Fibroblast of the conjunctiva (primary cell): ENCODE results near the gene CD200R1L.

Source experiments
- DNase-seq: peaks from one replicate; pipeline ENCODE4 v3.0.0-alpha.2; 2010; ENCODE audit warnings: low read depth

Gene CD200R1L

DNA sequence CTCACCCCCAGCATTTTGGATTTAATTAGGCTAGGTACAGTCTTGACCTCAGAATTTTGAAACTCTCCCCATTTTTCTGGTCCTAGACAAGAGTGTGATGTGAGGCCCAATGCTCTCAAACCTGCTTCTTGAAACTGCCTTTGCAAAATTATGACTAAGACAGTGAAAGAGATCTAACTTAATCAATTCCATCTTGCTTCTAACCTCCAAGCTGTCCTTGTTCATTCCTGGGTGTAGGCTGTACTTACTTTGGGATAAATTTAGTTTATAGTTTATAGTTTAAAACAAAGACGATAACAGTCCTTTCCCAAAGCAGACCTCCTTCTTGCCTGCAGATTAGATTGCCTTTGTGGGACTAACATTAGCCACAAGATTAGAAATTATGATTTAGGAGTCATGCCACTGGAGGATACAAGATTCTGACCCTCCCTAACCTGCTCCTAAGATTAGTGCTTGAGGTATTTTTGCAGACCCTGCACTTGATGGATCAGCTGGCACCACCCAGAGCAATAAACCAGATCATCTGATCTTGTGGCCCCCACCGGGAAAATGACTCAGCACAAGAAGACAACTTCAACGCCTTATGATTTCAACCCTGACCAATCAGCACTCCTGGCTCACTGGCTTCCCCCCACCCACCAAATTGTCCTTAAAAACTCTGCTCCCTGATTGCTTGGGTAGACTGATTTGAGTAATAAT is 59.6 kb downstream of the CD200R1L start:
- DNase-seq = no peak

DNA sequence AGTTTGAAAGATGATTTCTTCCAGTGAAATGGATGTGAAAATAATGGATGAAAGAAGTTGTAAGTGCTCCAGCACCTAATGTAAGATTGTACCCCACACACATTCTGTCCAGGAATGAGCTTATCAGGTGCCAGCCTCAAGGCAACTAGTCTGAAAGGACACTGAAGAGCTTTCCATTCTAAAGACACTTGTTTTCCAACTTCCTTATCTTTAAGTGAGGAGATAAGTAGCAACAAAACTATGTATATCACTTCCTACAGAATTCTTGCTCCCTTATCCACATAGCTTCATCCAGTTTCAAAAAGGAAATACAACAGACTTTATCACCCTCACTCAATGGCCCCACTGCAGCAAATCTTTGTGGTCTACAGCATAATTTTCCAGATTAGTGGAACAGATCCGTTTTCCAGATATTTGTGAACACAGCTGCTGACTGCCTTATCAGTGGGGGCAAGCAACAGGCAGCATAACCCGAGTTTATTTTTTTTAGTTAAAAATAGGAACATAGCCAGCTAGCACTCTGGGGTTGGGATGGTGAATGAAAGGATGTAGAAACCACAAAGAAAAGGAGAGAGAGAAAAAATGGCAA is 60.6 kb downstream of the CD200R1L start:
- no peak for DNase-seq

DNA sequence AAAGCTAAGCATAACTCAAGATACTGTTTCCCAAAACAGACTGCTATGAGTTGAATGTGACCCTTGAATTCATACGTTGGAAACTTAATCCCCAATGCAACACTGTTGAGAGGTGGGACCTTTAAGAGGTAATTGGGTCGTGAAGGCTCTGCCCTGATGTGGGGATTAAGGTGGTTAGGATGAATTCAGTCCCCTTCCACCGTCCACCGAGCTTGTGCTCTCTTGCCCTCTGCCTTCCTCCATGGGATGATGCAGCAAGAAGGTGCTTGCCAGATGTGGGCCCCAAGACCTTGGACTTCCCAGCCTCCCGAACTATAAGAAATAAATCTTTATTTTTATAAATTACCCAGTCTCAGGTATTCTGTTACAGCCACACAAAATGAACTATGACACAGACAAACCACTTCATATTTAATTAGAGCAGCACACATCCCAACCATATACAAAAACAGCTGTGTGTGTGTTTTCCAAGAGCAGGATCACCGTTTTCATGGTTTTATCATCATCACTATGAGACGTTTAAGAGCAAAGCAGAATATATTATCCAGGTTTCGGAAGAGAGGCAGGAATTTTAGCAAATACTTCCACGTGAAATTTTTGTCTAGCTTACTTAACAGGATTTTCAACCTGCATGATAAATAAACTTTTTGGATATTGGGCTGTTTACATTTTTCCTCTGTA is 61.2 kb downstream of the CD200R1L start:
- no peak for DNase-seq

DNA sequence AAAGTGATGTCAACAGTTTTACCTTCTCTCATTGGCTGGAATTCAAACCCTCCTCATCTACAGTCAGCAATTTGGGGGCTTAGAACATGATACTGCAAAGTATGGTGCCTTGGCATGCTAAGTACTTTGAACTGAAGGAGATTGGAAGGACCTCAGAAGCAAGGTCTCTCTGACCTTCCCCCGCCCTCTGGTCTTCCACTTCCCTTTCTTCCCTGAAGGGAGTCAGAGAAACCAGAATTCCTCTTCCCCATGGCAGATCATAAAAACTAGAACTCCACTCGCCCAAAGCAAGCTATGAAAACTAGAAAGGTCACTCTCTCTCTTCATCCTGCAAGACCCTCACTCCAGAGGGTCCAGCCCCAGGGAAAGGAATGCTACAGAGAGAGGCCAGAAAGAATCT is 64.2 kb downstream of the CD200R1L start:
- no peak for DNase-seq

DNA sequence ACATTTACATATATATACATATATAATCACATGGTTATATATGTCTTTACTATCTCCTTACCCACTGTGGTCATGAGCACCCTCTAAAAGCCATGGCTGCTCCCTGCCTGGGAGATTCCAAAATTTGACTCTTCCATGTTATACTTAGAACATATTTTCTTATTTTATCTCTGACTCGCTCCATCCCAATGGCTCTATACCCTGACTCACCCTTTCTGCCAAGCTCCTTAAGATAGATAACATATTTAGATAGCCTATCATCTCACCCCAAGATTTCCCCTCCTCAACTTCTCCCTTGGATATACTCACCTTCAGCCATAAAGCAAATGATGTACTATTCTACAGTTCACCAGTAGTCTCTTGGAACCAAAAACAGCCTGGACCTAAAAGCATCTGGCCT is 65.1 kb downstream of the CD200R1L start:
- DNase-seq = no peak

DNA sequence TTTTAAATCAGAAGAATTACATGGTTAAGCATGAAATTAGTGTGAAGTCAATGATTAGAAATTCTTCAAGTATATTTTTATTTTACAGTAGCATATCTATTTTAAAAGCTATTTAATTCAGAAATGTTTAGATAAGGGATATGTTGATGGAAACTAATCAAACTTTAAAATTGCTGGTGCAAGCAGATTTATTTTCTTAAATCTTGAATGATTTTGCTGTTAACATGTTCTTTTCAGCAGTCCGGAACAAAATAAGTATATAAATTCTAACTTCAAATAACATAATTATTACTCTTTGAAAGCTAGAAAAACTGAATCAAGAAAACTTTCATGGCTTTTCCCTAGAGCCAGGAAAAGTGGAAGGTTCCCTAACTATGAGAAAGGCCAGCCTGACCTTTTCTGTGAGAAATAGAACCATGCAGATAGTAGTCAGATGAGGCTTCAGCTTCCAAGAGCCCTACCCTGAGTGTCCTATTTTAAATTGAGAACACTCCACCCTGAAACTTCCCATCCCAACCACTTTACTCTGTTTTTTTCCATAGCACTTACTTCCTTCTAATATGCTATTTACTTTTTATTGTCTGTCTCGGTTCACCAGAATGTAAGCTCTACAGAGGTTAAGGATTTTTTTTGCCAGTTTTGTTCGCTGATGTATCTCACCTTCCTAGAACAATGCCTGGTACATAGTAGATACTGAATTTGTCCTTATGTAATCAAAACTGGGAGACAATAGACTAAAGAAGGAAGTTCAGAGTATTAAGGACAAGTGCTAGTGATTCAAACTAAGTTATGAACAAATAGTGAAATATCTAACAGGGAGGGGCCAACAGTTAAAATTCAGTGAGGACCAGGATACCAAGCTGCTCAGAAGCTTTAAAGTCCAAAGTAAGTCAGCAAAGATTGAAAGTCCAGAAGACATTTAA is 66.8 kb downstream of the CD200R1L start:
- no peak for DNase-seq

DNA sequence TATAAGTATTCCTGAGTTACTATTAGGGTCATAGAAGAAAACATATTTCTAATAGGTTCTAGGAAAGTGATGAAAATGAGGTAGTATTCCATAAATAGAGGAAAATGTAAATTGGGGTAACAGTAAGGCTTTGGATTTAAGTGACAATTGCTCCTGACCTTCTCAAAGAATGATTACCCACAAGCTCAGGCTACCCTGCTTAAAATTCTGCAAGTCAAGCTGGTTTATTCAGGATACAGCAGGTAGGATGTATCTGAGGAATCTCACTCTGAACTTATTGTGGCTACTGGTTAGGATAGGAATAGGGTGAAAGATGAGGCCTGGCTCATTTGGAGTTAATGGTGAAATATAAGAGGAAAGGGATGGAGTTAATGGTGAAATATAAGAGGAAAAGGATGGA is 67.7 kb downstream of the CD200R1L start:
- no peak for DNase-seq

DNA sequence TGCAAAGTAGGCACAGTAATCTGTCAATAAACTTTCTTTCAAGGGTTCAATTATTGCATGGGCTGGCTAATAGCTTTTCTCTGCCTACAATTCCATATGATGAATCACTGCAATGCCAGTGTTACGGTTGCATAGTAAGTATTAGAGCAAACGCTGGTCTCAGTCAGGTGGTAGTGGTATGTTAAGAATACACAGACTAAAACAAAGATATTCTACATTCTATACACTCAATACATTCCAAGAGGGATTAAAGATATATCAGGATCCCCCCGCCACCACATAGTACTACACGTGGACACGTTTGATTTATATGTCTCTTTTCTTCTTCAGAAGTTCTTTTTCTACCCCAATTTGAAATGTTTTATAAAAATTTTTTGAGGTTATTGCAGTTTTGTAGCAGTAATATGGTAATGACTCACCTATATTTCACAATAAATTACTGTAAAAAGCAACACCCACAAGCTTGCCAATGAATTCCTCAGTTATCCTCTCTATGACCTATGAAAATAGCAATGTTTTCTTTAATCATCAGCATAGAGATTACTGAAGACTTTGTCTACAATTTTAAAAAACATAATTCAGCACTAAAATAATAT is 68.2 kb downstream of the CD200R1L start:
- peak; percentile 76 for DNase-seq

DNA sequence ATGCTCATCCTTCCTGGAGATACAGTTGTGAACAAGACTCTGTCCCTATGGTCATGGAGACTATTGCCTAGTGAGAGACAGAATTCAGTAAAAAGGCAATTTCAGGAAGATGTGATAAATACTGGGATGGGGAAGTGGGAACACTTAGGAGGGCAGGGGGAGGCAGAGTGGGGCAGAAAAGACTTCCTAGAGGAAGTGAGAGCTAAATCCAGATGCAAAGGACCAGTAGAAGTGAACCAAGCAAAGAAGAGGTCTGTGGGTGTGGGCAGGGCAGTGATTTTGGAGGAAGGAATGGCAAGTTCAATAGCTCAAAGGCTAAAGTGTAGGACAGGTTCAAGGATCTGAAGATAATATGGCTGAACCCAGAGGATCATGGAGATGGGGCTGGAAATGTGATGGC is 68.9 kb downstream of the CD200R1L start:
- no peak for DNase-seq

DNA sequence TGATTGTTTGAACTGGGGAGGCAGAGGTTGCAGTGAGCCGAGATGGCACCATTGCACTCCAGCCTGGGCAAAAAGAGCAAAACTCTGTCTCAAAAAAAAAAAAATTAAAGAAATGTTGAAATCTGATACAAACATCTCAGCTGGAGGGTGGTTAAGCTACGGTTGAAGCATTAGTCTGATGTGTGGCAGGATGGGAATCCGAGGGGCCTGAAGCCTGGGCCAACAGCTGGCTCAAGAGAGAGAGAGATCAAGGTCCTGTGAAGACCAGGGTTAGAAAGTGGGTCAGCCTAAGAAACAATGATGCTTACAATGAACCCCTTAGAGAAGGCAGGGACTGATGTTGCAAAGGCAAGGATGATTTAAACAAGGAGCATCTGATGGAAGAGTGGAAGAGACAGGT is 69.8 kb downstream of the CD200R1L start:
- DNase-seq = no peak

DNA sequence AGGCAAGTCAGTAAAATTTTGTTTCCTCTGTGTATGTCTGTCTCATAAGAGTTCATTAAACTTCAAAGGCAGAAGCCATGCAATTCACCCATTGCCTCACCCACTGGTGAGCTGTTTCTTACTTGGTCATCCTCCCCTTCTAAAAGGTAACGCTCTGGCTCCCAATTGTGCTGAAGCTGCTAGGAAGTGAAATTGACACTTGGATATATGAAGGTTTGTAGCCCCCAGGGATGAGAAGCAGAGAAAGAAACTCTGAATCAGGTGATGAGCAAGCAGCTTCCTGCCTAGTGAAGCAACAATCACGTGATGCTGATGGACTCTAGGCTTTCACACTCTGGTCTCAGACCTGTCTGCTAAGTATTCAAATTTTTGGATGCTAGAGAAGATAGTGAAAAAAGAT is 70.7 kb downstream of the CD200R1L start:
- no peak for DNase-seq

DNA sequence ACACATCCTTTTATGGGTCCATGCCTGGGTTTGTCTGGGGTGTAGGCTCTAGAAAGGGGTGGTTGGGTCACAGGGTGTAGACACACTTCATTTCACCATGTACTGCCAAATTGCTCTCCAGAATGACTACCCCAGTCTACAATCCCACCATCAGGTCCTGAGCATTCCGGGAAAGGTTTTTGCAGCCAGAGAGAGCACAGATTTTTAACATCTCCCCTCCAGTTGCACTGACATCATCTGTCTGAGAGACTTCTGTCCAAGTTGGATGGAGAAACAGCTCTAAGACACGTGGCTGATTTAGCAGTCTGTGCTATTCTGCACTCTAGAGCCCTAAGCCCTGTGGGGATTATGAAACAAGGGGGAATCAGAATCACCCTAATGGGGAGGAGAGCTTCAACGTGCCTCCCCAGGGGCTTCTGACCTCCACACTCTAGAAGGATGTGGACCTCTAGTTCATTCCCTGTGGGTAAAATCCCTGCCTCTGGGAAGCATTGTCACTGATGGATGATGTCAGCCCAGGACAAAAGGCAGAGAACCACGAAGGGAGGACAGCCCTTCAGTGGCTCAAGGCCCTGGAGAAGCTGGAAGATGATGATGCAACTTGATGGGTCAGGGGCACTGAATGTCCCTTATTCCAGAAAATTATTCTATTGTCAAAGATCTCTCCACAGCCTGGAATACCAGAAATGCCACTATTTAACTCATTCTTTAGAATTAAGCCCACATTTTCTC is 71.5 kb downstream of the CD200R1L start:
- peak; percentile 77 for DNase-seq

DNA sequence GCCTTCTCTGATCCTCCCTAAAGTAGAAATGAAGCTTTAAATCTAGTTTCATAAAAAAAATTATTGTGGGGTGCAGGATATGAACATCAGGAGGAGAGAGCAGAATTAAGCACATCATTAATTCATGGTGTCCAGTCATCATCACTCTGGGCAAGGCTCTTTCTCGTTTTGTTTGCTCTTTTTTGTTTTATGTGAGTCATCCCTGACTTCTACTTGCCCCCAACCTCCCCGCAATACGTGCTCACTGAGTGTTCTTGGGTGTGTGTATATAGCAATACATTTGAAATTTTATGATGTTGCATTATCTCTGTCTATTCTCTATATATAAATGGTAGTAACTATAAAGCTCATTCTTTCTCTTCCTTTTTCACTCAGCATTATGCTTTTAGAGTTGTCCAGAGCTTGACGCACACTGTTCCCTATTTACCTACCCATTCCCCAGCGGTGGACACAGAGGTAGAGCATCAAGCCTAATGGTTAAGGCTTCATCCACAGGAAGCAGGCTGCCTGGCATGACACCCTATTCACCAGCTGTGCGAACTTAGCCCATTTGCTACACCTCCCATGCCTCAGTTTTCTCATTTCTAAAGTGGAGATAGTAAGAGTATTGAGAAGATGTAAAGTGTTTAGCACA is 72.3 kb downstream of the CD200R1L start:
- DNase-seq = peak; percentile 63

DNA sequence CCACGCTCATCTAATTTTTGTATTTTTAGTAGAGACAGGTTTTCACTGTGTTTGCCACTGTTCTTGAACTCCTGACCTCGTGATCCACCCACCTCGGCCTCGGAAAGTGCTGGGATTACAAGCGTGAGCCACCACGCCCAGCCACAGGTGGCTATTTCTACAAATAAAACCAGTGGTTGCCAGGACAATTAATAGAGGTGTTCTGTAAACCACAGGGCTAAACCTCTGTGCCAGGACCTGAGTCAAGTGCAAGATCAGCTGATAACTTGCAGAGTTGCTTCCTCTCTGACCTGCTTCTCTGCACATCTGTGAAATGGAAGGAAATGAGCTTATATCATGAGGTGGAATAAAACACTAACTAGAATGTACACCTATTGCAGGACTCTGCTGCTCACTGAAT is 72.8 kb downstream of the CD200R1L start:
- DNase-seq = no peak

DNA sequence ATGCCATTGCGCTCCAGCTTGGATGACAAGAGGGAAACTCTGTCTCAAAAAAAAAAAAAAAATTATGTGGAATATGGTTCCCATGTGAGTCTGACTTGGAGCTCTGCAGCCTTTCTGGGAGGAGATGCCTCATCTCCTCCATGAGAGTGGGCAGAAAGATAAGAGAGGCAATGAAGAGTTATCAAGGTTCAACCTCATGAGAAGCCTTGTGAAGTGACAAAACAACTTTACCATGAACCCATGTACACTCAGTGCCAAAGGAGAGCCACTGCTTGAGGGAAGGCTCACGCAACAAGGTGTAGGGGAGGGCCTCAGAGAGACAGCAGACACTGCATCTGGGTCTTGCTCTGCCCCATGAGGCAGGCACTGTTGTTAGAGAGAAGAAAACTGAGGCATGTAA is 75.7 kb downstream of the CD200R1L start:
- DNase-seq = no peak

DNA sequence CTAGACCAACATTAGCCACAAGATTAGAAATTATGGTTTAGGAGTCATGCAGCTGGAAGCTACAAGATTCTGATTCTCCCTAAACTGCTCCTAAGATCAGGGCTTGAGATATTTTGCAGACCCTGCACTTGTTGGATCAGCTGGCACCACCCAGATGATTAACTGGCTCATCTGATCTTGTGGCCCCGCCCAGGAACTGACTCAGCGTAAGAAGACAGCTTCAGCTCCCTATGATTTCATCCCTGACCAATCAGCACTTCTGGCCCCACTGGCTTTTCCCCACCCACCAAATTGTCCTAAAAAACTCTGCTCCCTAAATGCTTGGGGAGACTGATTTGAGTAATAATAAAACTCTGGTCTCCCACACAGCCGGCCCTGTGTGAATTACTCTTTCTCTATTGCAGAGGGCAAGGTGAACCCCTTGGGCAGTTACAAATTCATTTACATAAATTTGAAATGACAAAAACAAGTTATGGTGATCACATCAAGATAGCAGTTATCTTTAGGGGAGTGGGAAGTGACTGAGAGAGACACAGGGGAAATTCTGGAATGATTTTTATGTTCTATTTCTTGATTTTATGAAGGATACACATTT is 76.5 kb downstream of the CD200R1L start:
- no peak for DNase-seq

DNA sequence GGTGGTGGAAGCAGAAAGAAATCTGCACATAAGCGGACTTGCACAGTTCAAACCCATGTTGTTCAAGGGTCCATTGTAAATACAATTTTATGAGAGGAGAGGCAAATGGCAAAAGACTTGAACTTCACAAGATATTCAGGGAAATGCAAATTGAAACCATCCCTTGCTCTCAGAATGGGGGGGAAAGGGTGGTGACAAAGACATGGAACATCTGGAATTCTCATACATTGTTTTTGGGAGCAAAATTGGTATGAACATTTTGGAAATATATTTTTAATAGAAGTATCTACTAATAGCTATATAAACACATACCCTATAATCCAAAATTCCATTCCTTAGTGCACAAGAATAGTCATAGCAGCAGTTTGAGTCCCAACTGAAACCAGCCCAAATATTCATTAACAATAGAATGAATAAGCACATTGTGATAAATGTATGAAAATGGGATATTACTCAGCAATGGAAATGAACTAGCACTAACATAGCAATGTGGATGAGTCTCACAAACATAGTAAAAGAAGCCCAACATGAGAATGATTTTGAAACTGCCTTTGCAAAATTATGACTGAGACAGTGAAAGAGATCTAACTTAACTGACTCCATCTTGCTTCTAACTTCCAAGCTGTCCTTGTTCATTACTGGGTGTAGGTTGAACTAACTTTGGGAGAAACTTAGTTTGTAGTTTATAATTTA is 77.2 kb downstream of the CD200R1L start:
- DNase-seq = no peak

DNA sequence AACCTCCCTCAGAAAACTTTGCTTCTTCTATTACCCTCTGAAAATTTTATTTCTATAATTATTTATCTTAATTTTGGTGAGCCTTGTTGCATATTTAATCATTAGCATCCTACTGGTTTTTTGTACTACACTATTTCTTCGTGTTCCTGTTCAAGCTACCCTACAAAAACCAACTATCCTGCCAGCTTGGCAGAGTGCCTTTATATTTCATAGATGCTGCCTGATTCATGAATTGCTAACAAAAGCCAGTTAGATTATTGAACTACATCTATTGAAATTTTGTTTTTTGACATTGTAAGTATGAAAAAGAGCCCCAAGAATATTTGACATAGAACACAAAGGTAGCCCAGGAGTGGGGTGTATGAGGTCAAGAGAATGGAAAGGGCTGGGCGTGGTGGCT is 78.9 kb downstream of the CD200R1L start:
- DNase-seq = no peak

DNA sequence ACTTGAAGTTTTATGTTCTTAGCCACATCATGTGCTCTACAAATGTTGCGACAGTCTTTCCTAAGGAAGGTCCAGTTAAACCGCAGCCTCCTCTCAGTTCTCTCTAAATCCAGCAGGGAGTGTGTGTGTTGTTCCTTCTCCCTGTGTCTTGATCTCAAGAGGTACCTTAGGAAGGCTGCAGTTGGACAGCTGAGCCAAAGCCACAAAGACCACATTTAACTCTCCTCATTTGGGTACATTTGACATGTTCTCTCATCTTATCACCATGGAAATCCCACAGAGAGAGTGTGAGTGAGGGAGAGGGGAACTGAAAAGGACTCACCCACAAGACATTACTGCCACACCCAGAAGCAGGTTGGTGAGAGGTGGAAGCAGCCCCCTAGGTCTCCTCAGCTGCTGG is 79.5 kb downstream of the CD200R1L start:
- DNase-seq = no peak
